Retinal pigment epithelial cell (primary cell): ENCODE results near the gene LIF.

Experiments used
- DNase-seq: peaks from one replicate; pipeline ENCODE4 v3.0.0-alpha.2; 2010; ENCODE audit warnings: low read depth
- H3K4me3 ChIP-seq: 2 replicates; pipeline ENCODE4 v1.5.1; 2011; ENCODE audit warnings: mild to moderate bottlenecking, low read length, control low read depth, moderate library complexity
- TF ChIP-seq, protein P1 (sequence below): conservative IDR thresholded peaks from 2 replicates; pipeline ENCODE4 v1.5.1; 2011; ENCODE audit warnings: low read depth, low read length, control low read depth, inconsistent platforms

The LIF gene

DNA sequence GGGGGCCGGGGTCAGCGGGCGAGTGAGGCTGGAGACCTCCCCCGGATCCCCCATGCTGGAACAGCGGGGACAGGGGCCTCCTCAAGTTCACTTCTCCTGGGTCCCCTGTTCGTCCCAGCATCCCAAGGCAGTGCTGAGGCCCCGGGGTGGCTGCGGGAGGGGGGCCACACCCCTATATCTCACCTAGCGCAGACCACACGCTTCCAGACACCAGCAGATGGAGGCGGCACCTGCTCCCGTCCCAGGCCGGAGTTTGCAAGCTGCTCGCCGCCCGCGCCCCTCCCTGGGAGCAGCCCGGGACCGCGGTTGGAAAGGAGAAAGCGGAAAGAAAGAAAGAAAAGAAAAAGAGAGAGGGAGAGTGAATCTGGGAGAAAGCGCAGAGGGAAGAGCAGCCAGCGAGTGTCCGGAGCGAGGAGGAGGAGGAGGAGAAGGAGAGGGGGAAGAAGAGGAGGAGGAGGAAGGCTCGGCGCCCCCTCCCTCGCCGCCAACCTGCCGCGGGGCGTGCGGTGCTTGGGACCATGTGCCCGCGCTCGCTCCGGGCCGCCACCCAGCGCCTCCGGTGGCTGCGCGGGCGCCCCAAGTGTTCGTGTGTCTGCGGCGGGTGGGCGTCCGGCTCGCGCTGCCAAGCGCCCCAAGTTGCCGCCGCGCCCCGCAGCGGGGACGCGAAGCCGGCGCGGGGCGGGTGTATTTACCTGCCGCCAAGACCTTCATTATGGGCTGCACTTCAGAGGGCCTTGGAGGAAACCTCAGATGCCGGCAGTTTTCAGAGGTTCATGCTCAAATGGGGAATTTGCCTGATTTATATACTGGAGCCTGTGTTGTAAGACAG is at the start of gene LIF:
TSS of gene LIF (minus strand) at position 775 of the 829 bp plus-strand sequence. CDS start at position 711, 64 bp downstream.
- no peak for DNase-seq
- TF ChIP-seq, protein P1, sequence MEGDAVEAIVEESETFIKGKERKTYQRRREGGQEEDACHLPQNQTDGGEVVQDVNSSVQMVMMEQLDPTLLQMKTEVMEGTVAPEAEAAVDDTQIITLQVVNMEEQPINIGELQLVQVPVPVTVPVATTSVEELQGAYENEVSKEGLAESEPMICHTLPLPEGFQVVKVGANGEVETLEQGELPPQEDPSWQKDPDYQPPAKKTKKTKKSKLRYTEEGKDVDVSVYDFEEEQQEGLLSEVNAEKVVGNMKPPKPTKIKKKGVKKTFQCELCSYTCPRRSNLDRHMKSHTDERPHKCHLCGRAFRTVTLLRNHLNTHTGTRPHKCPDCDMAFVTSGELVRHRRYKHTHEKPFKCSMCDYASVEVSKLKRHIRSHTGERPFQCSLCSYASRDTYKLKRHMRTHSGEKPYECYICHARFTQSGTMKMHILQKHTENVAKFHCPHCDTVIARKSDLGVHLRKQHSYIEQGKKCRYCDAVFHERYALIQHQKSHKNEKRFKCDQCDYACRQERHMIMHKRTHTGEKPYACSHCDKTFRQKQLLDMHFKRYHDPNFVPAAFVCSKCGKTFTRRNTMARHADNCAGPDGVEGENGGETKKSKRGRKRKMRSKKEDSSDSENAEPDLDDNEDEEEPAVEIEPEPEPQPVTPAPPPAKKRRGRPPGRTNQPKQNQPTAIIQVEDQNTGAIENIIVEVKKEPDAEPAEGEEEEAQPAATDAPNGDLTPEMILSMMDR = no peak

DNA sequence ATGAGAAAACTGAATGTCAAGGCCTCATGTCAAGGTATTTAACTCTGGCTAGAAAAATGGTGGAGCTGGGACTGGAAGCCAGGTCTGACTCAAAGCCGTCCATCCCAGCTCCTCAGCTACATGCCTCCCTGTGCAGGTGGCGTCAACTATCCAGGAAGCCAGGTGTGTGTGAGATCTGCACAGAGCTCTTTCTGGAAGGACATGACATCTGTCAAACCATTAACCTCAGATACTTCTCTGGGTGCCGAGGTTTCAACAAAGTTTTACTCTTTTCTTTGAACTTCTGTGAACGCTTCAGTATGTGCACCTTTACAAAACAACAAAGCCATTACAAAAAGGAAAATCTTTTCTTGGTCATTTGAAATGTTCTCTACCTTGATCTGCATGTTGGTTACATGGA is 49.8 kb upstream of the LIF start:
- DNase-seq = no peak
- no peak overlapping the region for H3K4me3 ChIP-seq
- TF ChIP-seq, protein P1 = no peak

More for the DNA sequence above, at the start of gene LIF:
- peak within 1 kb of the TSS; percentile 75 for H3K4me3 ChIP-seq

GRCh38 chr22:30295576-30295975 is 49.0 kb upstream of the LIF start:
- DNase-seq = no peak
- H3K4me3 ChIP-seq = no peak overlapping the region
- TF ChIP-seq, protein P1 = no peak

- DNase-seq = no peak
- H3K4me3 ChIP-seq = no peak overlapping the region
- TF ChIP-seq, protein P1 = no peak
Observed at GRCh38 chr22:30294830-30295229, 48.3 kb upstream of the LIF start.

- TF ChIP-seq, protein P1 = no peak
- H3K4me3 ChIP-seq = no peak overlapping the region
- DNase-seq = no peak
Observed at GRCh38 chr22:30294066-30294465, 47.5 kb upstream of the LIF start.

GRCh38 chr22:30293026-30293425 is 46.5 kb upstream of the LIF start:
- TF ChIP-seq, protein P1 = no peak
- no peak overlapping the region for H3K4me3 ChIP-seq
- DNase-seq = no peak
